Fibroblast of lung (primary cell): Measurements from ENCODE around the gene GAK.

Experiments
- CTCF ChIP-seq, 2 donors: IDR thresholded peaks in 1 of 2; conservative IDR thresholded peaks in 1 of 2; 1 replicate in 1 of 2; 2 replicates in 1 of 2; pipeline ENCODE4 v1.5.1; 2011 to 2012; ENCODE audit warnings: low read length in 2 of 2, control low read depth in 1 of 2, inconsistent platforms in 1 of 2, low read depth in 1 of 2, mild to moderate bottlenecking in 1 of 2
- EZH2 ChIP-seq: IDR thresholded peaks from 2 replicates; pipeline ENCODE4 v1.5.1; 2012; ENCODE audit warnings: low read length, control low read depth, mild to moderate bottlenecking; ENCODE audit errors: missing control alignments

DNA sequence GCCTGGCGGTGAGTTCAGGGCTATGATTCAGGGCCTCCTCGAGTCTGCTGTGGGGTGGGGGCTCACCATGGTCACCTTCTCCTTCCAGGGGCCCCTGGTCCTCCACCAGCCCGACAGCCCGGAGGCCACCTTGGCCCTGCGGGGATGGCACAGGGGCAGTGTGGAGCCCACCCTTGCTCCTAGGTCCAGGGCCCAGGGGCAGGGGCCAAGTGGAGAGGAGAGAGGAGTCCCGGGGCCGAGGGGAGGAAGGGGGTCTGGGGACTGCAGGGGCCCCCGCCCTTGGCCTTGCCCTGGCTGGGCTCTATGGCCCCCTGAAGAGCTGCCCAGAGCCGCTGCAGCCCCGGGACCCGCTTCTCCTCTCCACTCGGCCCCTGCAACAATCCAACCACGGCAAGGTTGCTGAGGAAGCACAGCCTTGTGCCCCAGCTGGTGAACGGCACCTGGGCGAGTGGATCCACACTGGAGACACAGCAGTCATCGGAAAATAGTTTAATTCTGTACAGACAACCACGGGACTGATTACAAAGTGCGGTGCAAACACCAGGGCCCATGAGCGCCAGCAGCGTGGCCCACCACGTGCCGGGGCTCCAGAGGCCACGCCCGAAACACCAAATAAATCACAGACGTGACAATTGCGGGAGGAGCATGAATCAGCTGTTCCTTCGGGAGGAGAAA is 83.2 kb downstream of the GAK start:
- TF ChIP-seq CTCF (conservative IDR thresholded peaks at IDR 0.05 in 1 of 2, IDR thresholded peaks at IDR 0.05 in 1 of 2; ENCODE audit: low read depth in 1 of 2, low read length in 2 of 2) (no peak), EZH2 (no peak)
